CD14-positive monocyte (primary cell): ENCODE data around the gene FUT8. TPM values are rescaled to one million over a fixed set of nuclear protein-coding genes. Genes with fewer than 3 reads are reported as not detected.

Experiments used
- DNase-seq, 3 donors: peaks; one replicate each; pipeline ENCODE4 v3.0.0-alpha.2; 2011 to 2022
- H2AFZ ChIP-seq: 2 replicates; pipeline ENCODE4 v1.6.0; 2012; ENCODE audit warnings: mild to moderate bottlenecking, low read depth, low read length, inconsistent platforms; ENCODE audit not compliant: insufficient read depth, poor library complexity, severe bottlenecking
- H3K27ac ChIP-seq, 2 donors: 1 replicate in 1 of 2; 2 replicates in 1 of 2; pipeline ENCODE4 v1.5.1; 2012 to 2013; ENCODE audit warnings: low read length in 2 of 2, control low read depth in 1 of 2, inconsistent platforms in 1 of 2, low read depth in 1 of 2, mild to moderate bottlenecking in 1 of 2
- H3K27me3 ChIP-seq, 2 donors: one replicate each; pipeline versions ENCODE4 v1.6.0 to v1.6.1; 2011 to 2013; ENCODE audit warnings: low read length in 2 of 2; ENCODE audit not compliant: control insufficient read depth in 2 of 2, insufficient read depth in 2 of 2
- H3K36me3 ChIP-seq, 2 donors: replicated peaks in 1 of 2; 1 replicate in 1 of 2; 2 replicates in 1 of 2; pipeline versions ENCODE4 v1.5.1 to v1.6.1; 2012 to 2013; ENCODE audit warnings: low read length in 2 of 2, control low read depth in 1 of 2, inconsistent platforms in 1 of 2, mild to moderate bottlenecking in 1 of 2; ENCODE audit not compliant: insufficient read depth in 2 of 2, control insufficient read depth in 1 of 2
- H3K4me1 ChIP-seq, 2 donors: 1 replicate in 1 of 2; 2 replicates in 1 of 2; pipeline versions ENCODE4 v1.5.1 to v1.6.1; 2012 to 2013; ENCODE audit warnings: low read length in 2 of 2, control low read depth in 1 of 2, inconsistent platforms in 1 of 2, mild to moderate bottlenecking in 1 of 2, moderate library complexity in 1 of 2; ENCODE audit not compliant: insufficient read depth in 2 of 2, control insufficient read depth in 1 of 2
- H3K4me2 ChIP-seq: replicated peaks from 2 replicates; pipeline ENCODE3; 2012; ENCODE audit warnings: low read length, moderate library complexity, mild to moderate bottlenecking; ENCODE audit not compliant: poor library complexity, severe bottlenecking; ENCODE audit errors: extremely low read depth
- H3K4me3 ChIP-seq, 3 experiments: fragments of 200-600 bp in 1 of 3; sonication (generic) in 1 of 3; replicated peaks in 1 of 3; 1 replicate in 2 of 3; 2 replicates in 1 of 3; pipeline ENCODE4 v1.5.1; 2011 to 2013; ENCODE audit warnings: low read length in 3 of 3, mild to moderate bottlenecking in 3 of 3, control low read depth in 2 of 3, low read depth in 2 of 3, inconsistent platforms in 1 of 3, moderate library complexity in 1 of 3
- H3K79me2 ChIP-seq: 2 replicates; pipeline ENCODE4 v1.6.0; 2012; ENCODE audit warnings: mild to moderate bottlenecking, control low read depth, inconsistent platforms, low read length, moderate library complexity; ENCODE audit not compliant: insufficient read depth
- H3K9ac ChIP-seq: 2 replicates; pipeline ENCODE4 v1.6.0; 2017; ENCODE audit warnings: low read length, mild to moderate bottlenecking; ENCODE audit not compliant: insufficient read depth, poor library complexity, severe bottlenecking
- H3K9me3 ChIP-seq, 2 donors: replicated peaks in 1 of 2; 1 replicate in 1 of 2; 2 replicates in 1 of 2; pipeline versions ENCODE4 v1.5.1 to v1.6.1; 2012 to 2013; ENCODE audit warnings: low read length in 2 of 2, control low read depth in 1 of 2; ENCODE audit not compliant: control insufficient read depth in 1 of 2, insufficient read depth in 1 of 2
- H4K20me1 ChIP-seq: 2 replicates; pipeline ENCODE4 v1.6.0; 2012; ENCODE audit warnings: mild to moderate bottlenecking, low read length, control low read depth, moderate library complexity; ENCODE audit not compliant: insufficient read depth
- H3K27ac Mint-ChIP-seq, 7 donors: one replicate each; pipeline ENCODE4 v1.8.0; 2020; ENCODE audit warnings: mild to moderate bottlenecking in 7 of 7, mixed read lengths in 7 of 7, moderate library complexity in 6 of 7, inconsistent platforms in 2 of 7
- H3K27me3 Mint-ChIP-seq, 3 donors: one replicate each; pipeline ENCODE4 v1.8.0; 2021 to 2022; ENCODE audit warnings: low read depth in 3 of 3, mild to moderate bottlenecking in 3 of 3, mixed read lengths in 3 of 3, moderate library complexity in 3 of 3, inconsistent platforms in 1 of 3
- H3K36me3 Mint-ChIP-seq, 2 donors: one replicate each; pipeline ENCODE4 v1.8.0; 2020; ENCODE audit warnings: mixed read lengths in 2 of 2, inconsistent platforms in 1 of 2, mild to moderate bottlenecking in 1 of 2
- H3K4me1 Mint-ChIP-seq: one replicate; pipeline ENCODE4 v1.8.0; 2020; ENCODE audit warnings: mild to moderate bottlenecking, mixed read lengths
- H3K4me3 Mint-ChIP-seq, 2 donors: one replicate each; pipeline ENCODE4 v1.8.0; 2020; ENCODE audit warnings: mild to moderate bottlenecking in 2 of 2, mixed read lengths in 2 of 2, moderate library complexity in 1 of 2
- H3K9me3 Mint-ChIP-seq, 7 donors: one replicate each; pipeline ENCODE4 v1.8.0; 2020 to 2022; ENCODE audit warnings: mixed read lengths in 7 of 7, mild to moderate bottlenecking in 6 of 7, moderate library complexity in 6 of 7, inconsistent platforms in 2 of 7
- CTCF ChIP-seq: fragments of 200-600 bp; IDR thresholded peaks from one replicate; pipeline ENCODE4 v1.8.0; 2022; ENCODE audit warnings: antibody characterized with exemption, mild to moderate bottlenecking
- WGBS: methylation state at CpG from one replicate; pipeline ENCODE4 v1.1.5; 2013; ENCODE audit warnings: missing lambda C conversion rate; ENCODE audit not compliant: insufficient coverage; 5-methylcytosine and 5-hydroxymethylcytosine counted together
- intact Hi-C, 2 donors: fragments of 100-400 bp; cut with micrococcal nuclease; formaldehyde crosslinking; loops; one replicate each; pipeline versions ENCODE4 v1.15.0 to v1.15.1; 2023
- polyA plus RNA-seq, 3 donors: library from polyadenylated mRNA; depleted of rRNA in 1 of 3; unstranded in 2 of 3; stranded (reverse) in 1 of 3; fragments of 300-500 nt in 2 of 3; fragments of >200 nt in 1 of 3; fragmentation: Illumina TruSeq in 2 of 3; gene quantifications; 1 replicate in 2 of 3; 2 replicates in 1 of 3; pipeline ENCODE4 v1.2.3, GENCODE V29; 2012 to 2021

The FUT8 gene
- polyA plus RNA-seq, 3 donors: 1.6 to 5.1 (median 5.0) TPM

DNA sequence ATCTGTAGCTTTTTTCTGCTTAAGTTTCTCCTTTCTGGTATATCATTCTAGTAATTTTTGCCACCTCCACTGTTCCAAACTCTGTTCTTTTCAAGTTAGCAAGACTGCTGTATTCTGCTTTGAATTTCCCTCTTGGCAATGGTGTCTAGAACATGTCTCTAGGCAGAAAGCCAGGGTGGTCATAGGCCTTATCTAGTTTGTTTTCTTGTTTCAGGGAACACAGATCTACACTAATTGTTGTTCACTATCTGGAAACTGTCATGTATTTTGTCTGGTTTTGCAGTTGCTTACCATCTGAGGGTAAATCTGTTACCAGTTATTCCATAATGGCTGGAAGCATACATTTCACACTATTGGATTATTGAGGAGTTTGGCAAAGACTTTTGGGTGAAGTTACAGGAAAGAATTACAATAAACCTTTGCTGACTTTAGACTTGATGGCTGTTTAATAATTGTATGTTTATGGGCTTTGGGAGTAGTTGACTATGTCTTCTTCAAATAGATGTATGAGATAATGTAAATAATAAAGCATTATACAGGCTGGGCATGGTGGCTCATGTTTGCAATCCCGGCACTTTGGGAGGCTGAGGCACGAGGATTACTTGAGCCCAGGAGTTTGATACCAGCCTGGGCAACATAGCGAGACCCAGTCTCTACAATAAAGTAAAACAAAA, 41.4 kb downstream of the FUT8 start:
- H3K9ac ChIP-seq: no peak overlapping the region
- H3K27ac Mint-ChIP-seq: no peak overlapping the region
- H3K79me2 ChIP-seq: no peaks in the 10 kb centered on the region

DNA sequence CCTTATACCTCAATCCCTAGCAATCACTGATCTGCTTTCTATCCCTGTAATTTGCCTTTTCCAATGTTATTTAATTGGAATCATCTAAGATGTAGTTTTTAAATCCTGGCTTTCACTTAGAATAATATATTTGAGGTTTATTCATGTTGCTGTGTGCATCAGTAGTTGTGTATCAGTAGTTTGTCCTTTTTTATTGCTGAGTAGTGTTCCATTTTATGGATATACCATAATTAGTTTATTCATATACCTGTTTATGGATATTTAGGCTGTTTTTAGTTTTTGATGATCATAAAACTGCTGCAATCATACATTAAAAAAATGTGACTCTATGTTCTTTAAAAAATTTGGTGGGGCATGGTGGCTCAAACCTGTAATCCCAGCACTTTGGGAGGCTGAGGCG, 43.7 kb downstream of the FUT8 start:
- no peak for TF ChIP-seq CTCF
- Histone ChIP-seq H3K4me1 (no peaks in the 10 kb centered on the region), H3K4me2 (no peak overlapping the region), H3K9me3 (peaks cover 7 to 9% of the 10 kb centered on the region in 2 donors), H3K27ac (no peak overlapping the region), H4K20me1 (no peaks in the 10 kb centered on the region), H3K9ac (no peak overlapping the region), H3K27me3 (no peaks in the 10 kb centered on the region), H3K4me3 (no peak overlapping the region), H2AFZ (no peak overlapping the region), H3K36me3 (no peaks in the 10 kb centered on the region), H3K79me2 (no peaks in the 10 kb centered on the region)
- peaks cover 7 to 23% (median 12%) of the 10 kb centered on the region in 7 donors for H3K9me3 Mint-ChIP-seq
- no peak overlapping the region for H3K27ac Mint-ChIP-seq
- WGBS: no CpG with 5 or more reads among the region's 1 CpG
- DNase-seq: no peak
- no peaks in the 10 kb centered on the region for H3K27me3 Mint-ChIP-seq
- peaks cover 2% of the 10 kb centered on the region for H3K4me1 Mint-ChIP-seq
- H3K36me3 Mint-ChIP-seq: peaks cover 14 to 24% of the 10 kb centered on the region in 2 donors
- H3K4me3 Mint-ChIP-seq: no peak overlapping the region
- intact Hi-C loops: no loop called here

More for the DNA sequence above, 41.4 kb downstream of the FUT8 start:
- Mint-ChIP-seq H3K4me1 (no peaks in the 10 kb centered on the region), H3K27me3 (no peaks in the 10 kb centered on the region), H3K4me3 (no peak overlapping the region), H3K9me3 (peaks cover 15 to 29% (median 17%) of the 10 kb centered on the region in 7 donors), H3K36me3 (peaks cover 9 to 20% of the 10 kb centered on the region in 2 donors)
- Histone ChIP-seq H3K36me3 (no peaks in the 10 kb centered on the region), H3K27ac (no peak overlapping the region), H3K4me1 (no peaks in the 10 kb centered on the region), H3K27me3 (no peaks in the 10 kb centered on the region), H3K9me3 (peaks cover 13 to 16% of the 10 kb centered on the region in 2 donors), H3K4me2 (no peak overlapping the region), H2AFZ (no peak overlapping the region), H4K20me1 (no peaks in the 10 kb centered on the region), H3K4me3 (no peak overlapping the region)
- no peak for DNase-seq
- intact Hi-C loops: no loop called here
- no CpG with 5 or more reads among the region's 3 CpGs for WGBS
- no peak for TF ChIP-seq CTCF
